GM12873 (cell line): ENCODE results near the gene STPG4.

ENCODE experiments used
- CTCF ChIP-seq: IDR thresholded peaks from 2 replicates; pipeline ENCODE4 v1.5.1; 2012; ENCODE audit warnings: low read depth, mild to moderate bottlenecking, moderate library complexity, low read length, control low read depth; ENCODE audit not compliant: insufficient read depth; ENCODE audit errors: missing control alignments

STPG4 gene

DNA sequence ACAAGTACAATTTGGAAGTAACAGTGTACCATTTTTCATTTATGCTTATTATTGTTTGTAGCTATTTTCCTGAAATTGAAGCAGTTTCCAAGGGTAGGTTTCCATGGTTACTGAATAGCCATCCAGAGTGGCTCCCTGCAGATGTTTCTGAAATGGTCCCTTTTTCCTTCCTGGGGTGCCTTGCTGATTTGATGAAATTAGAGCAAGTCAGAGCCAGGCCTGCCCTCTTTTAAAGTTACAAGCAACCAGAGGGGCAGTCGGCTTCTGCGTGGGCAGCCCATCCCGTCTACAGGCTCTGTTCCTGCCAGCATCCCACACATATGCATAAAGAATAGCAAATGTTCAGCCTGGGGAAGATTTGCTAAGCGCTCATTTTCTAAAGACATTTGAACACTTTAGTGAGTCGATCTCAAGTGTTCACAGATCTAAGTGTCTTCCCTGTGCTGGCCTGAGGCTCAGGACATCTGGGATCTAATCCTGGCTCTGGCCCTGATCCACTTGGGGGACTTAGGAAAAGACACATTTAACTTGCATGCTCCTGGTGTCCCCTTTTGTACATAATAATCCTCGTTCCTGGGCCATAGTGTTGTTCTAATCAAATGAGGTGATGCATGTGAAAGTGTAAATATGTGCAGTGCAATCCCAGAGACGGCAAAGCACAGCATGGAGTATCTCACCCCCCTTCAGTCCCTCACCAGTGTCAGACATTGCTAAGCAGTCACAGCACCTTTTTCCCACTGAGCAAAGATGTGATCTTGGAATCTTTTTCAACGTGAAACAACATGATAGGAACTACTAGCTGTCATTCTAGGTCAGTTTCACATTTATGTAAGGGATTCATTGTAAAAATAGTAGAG, 92.2 kb downstream of the STPG4 start:
- no peak for TF ChIP-seq CTCF

DNA sequence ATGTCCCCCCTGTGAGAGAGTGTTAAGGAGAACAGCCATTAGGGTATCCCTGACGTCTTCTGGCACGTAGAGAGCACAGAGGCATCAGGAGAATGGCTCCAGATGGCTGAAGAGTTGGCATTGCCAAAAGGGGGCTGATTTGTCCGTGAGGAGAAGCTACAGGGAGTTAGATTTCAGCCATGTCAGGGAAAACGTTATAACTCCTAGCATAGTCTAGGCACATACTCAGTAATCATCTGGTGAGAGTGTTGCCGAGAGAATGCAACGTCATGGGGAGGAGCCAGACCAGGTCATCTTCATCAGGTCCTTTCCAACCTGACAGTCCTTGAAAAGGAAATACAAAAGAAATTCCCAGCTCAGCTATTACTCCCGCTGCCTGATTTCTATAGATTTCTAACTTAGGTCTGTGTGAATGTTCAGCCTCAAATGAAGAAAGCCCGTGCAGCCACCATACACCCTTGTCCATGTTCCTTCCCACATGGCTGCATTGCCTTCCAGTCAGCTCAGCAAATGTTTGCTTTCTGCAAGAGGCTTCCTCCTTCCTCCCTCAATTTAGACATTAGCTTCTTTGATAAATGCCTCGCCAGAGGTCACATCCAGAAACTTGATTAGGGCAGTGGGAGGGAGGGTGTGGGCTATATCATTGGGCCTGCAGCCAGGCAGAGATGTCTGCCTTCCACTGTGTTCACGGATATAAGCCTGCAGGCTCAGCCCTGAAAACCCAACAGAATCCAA, 93.0 kb downstream of the STPG4 start:
- no peak for TF ChIP-seq CTCF

DNA sequence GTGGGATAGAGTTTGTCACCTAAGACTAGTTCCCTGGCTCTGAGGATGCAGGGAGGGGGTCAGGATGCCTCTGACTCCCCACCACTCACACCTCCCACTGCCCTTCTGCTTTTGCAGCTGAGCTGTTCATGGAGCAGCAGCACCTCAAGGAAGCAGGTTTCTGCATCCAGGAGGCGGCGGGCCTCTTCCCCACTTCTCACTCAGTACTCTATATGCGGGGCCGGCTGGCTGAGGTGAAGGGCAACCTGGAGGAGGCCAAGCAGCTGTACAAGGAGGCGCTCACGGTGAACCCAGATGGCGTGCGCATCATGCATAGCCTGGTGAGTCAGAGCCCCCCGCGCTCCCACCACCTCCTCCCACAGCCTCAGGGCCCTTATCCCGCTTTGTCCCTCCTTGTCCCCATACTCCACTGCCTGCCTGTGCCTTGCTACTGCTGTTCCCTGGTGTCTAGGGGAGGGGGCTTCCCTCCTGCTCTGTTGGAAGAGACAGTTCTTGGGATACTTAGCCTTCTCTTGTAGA, 94.4 kb downstream of the STPG4 start:
- TF ChIP-seq CTCF, result no peak

DNA sequence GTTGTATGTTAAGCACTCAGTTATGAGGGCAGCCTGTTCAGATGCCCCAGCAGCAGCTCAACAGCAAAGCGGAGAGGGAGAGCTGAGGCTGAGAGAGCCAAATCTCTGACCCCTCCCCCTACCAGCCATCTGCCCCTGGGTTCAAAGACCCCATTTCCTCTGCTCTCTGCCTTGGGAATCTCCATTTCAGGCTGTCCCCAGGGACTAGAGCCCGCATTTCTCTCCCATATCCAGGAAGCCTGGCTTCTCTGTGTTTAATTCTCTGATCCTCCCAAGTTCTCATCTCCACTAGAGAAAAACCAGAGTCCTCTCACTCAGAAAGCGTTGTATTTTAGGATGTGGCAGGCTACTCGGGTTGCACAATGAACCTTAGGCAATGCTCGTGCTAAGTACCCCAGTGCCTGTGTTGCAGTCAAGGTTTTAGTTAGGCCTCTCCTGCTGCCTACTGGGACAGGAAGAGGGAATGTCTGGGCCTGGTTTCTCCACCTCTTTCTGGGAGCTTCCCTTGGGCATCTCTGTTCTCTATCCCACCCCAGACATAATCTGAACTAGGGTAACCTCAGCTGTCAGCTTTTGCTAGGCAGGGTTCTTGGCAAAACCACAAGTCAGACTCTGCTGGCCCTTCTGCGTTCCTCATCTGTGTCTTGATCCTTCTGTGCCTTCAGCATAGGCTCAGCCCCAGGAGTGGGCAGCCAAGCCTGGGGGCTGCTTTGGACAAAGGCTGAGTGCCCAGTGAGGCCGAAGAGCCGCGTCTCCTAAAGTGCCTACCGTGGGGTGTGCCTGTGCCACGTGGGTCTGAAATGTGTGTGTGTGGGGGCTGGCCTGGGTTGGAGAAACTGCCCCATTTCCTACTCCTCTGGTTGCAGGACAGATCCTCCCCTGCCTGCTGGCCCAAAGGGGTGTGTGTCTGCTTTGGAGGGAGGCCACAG, 96.8 kb downstream of the STPG4 start:
- no peak for TF ChIP-seq CTCF

GRCh38 chr2:47057687-47058002, 97.5 kb downstream of the STPG4 start:
- TF ChIP-seq CTCF, result no peak

- TF ChIP-seq CTCF, result no peak
Measured at GRCh38 chr2:47056868-47057686, 98.0 kb downstream of the STPG4 start.
